Stimulated activated naive CD8-positive, alpha-beta T cell treated with anti-CD3 and anti-CD28 coated beads, Interleukin-15, Interleukin-2, amounts not matched to agents 100 ng/mL and 50 ng/mL, for 24 hours (primary cell): ENCODE data around the gene SLC5A11.
"Not testable (repeated sequence)": the region's sequence is repeated elsewhere in the genome, so short reads cannot be mapped to it uniquely, and the experiment has no call there.

Experiments used
- H3K27ac Mint-ChIP-seq: one replicate; pipeline ENCODE4 v1.8.0; 2021; ENCODE audit warnings: mild to moderate bottlenecking, mixed read lengths
- H3K27me3 Mint-ChIP-seq: one replicate; pipeline ENCODE4 v1.8.0; 2021; ENCODE audit warnings: mixed read lengths
- H3K36me3 Mint-ChIP-seq: one replicate; pipeline ENCODE4 v1.8.0; 2021; ENCODE audit warnings: low read depth, mixed read lengths
- H3K4me1 Mint-ChIP-seq: one replicate; pipeline ENCODE4 v1.8.0; 2021; ENCODE audit warnings: low read depth, mixed read lengths
- H3K4me3 Mint-ChIP-seq: one replicate; pipeline ENCODE4 v1.8.0; 2021; ENCODE audit warnings: mild to moderate bottlenecking, mixed read lengths
- H3K9me3 Mint-ChIP-seq: one replicate; pipeline ENCODE4 v1.8.0; 2021; ENCODE audit warnings: mixed read lengths

Gene SLC5A11

GRCh38 chr16:24863582-24864437 lies 18.0 kb downstream of the SLC5A11 start:
- no peak overlapping the region for H3K4me3 Mint-ChIP-seq
- H3K4me1 Mint-ChIP-seq = no peaks in the 10 kb centered on the region
- no peak overlapping the region for H3K27ac Mint-ChIP-seq
- peaks cover 12% of the 10 kb centered on the region for H3K27me3 Mint-ChIP-seq
- peaks cover 12% of the 10 kb centered on the region for H3K9me3 Mint-ChIP-seq
- H3K36me3 Mint-ChIP-seq = no peaks in the 10 kb centered on the region

GRCh38 chr16:24869033-24869432 lies 23.3 kb downstream of the SLC5A11 start:
- peaks cover 8% of the 10 kb centered on the region for H3K9me3 Mint-ChIP-seq
- H3K36me3 Mint-ChIP-seq = no peaks in the 10 kb centered on the region

GRCh38 chr16:24871891-24872290 lies 26.1 kb downstream of the SLC5A11 start:
- Mint-ChIP-seq H3K4me1 (no peaks in the 10 kb centered on the region), H3K36me3 (no peaks in the 10 kb centered on the region), H3K27ac (no peak overlapping the region), H3K9me3 (no peaks in the 10 kb centered on the region), H3K4me3 (no peak overlapping the region), H3K27me3 (peaks cover 8% of the 10 kb centered on the region)

More at GRCh38 chr16:24869033-24869432, 23.3 kb downstream of the SLC5A11 start:
- Mint-ChIP-seq H3K4me1 (no peaks in the 10 kb centered on the region), H3K4me3 (no peak overlapping the region), H3K27ac (no peak overlapping the region), H3K27me3 (peaks cover 12% of the 10 kb centered on the region)

GRCh38 chr16:24873028-24873427 lies 27.3 kb downstream of the SLC5A11 start:
- no peaks in the 10 kb centered on the region for H3K9me3 Mint-ChIP-seq
- H3K36me3 Mint-ChIP-seq = no peaks in the 10 kb centered on the region
- no peak overlapping the region for H3K4me3 Mint-ChIP-seq
- H3K27ac Mint-ChIP-seq = no peak overlapping the region
- no peaks in the 10 kb centered on the region for H3K4me1 Mint-ChIP-seq
- peaks cover 4% of the 10 kb centered on the region for H3K27me3 Mint-ChIP-seq

GRCh38 chr16:24875466-24875865 lies 29.7 kb downstream of the SLC5A11 start:
- Mint-ChIP-seq H3K27ac (no peak overlapping the region), H3K4me1 (no peaks in the 10 kb centered on the region), H3K9me3 (no peaks in the 10 kb centered on the region), H3K4me3 (no peak overlapping the region), H3K36me3 (no peaks in the 10 kb centered on the region), H3K27me3 (peaks cover 4% of the 10 kb centered on the region)

GRCh38 chr16:24876231-24876630 lies 30.5 kb downstream of the SLC5A11 start:
- Mint-ChIP-seq H3K36me3 (no peaks in the 10 kb centered on the region), H3K27me3 (peaks cover 4% of the 10 kb centered on the region), H3K4me1 (no peaks in the 10 kb centered on the region), H3K4me3 (no peak overlapping the region), H3K9me3 (no peaks in the 10 kb centered on the region), H3K27ac (no peak overlapping the region)

- Mint-ChIP-seq H3K27ac (no peak overlapping the region), H3K4me1 (no peaks in the 10 kb centered on the region), H3K27me3 (no peaks in the 10 kb centered on the region), H3K4me3 (no peak overlapping the region), H3K9me3 (no peaks in the 10 kb centered on the region), H3K36me3 (no peaks in the 10 kb centered on the region)
These were observed 33.9 kb downstream of the SLC5A11 start for GRCh38 chr16:24879684-24880083.

GRCh38 chr16:24883714-24884151 lies 38.0 kb downstream of the SLC5A11 start:
- H3K36me3 Mint-ChIP-seq = no peaks in the 10 kb centered on the region
- H3K27ac Mint-ChIP-seq = no peak overlapping the region
- H3K9me3 Mint-ChIP-seq = no peaks in the 10 kb centered on the region
- no peak overlapping the region for H3K4me3 Mint-ChIP-seq
- no peaks in the 10 kb centered on the region for H3K4me1 Mint-ChIP-seq
- peaks cover 3% of the 10 kb centered on the region for H3K27me3 Mint-ChIP-seq

GRCh38 chr16:24887472-24887871 lies 41.7 kb downstream of the SLC5A11 start:
- Mint-ChIP-seq H3K4me3 (no peak overlapping the region), H3K27me3 (peaks cover 3% of the 10 kb centered on the region), H3K9me3 (no peaks in the 10 kb centered on the region), H3K27ac (no peak overlapping the region), H3K4me1 (no peaks in the 10 kb centered on the region), H3K36me3 (no peaks in the 10 kb centered on the region)

GRCh38 chr16:24890746-24891145 lies 45.0 kb downstream of the SLC5A11 start:
- Mint-ChIP-seq H3K36me3 (no peaks in the 10 kb centered on the region), H3K27ac (no peak overlapping the region), H3K4me1 (no peaks in the 10 kb centered on the region), H3K4me3 (no peak overlapping the region), H3K27me3 (peaks cover 3% of the 10 kb centered on the region), H3K9me3 (no peaks in the 10 kb centered on the region)

- H3K4me3 Mint-ChIP-seq = no peak overlapping the region
- no peaks in the 10 kb centered on the region for H3K27me3 Mint-ChIP-seq
- H3K27ac Mint-ChIP-seq = no peak overlapping the region
- H3K4me1 Mint-ChIP-seq = no peaks in the 10 kb centered on the region
- peaks cover 3% of the 10 kb centered on the region for H3K9me3 Mint-ChIP-seq
- H3K36me3 Mint-ChIP-seq = no peaks in the 10 kb centered on the region
These were observed 50.7 kb downstream of the SLC5A11 start for GRCh38 chr16:24896439-24896838.

GRCh38 chr16:24897522-24897921 lies 51.8 kb downstream of the SLC5A11 start:
- not testable (repeated sequence) for H3K4me3 Mint-ChIP-seq, H3K4me1 Mint-ChIP-seq, H3K9me3 Mint-ChIP-seq, H3K27ac Mint-ChIP-seq, H3K36me3 Mint-ChIP-seq, H3K27me3 Mint-ChIP-seq

GRCh38 chr16:24900230-24900629 lies 54.5 kb downstream of the SLC5A11 start:
- Mint-ChIP-seq H3K4me3 (no peak overlapping the region), H3K27ac (no peak overlapping the region), H3K9me3 (peaks cover 3% of the 10 kb centered on the region), H3K27me3 (peaks cover 7% of the 10 kb centered on the region), H3K4me1 (no peaks in the 10 kb centered on the region), H3K36me3 (no peaks in the 10 kb centered on the region)

GRCh38 chr16:24906199-24906808 lies 60.5 kb downstream of the SLC5A11 start:
- Mint-ChIP-seq H3K9me3 (no peaks in the 10 kb centered on the region), H3K27me3 (peaks cover 7% of the 10 kb centered on the region), H3K27ac (no peak overlapping the region), H3K4me3 (no peak overlapping the region), H3K36me3 (no peaks in the 10 kb centered on the region), H3K4me1 (no peaks in the 10 kb centered on the region)

GRCh38 chr16:24906901-24907300 lies 61.1 kb downstream of the SLC5A11 start:
- Mint-ChIP-seq H3K4me1 (no peaks in the 10 kb centered on the region), H3K27ac (no peak overlapping the region)

More at GRCh38 chr16:24906901-24907300, 61.1 kb downstream of the SLC5A11 start:
- Mint-ChIP-seq H3K27me3 (peaks cover 7% of the 10 kb centered on the region), H3K9me3 (no peaks in the 10 kb centered on the region), H3K36me3 (no peaks in the 10 kb centered on the region), H3K4me3 (no peak overlapping the region)
